K562 (cell line): ENCODE results near the gene CTSW. TPM values are rescaled to one million over a fixed set of nuclear protein-coding genes. Genes with fewer than 3 reads are reported as not detected.

Experiments
- ATAC-seq: fragments of 200-7000 bp; cut with Tn5 transposase; 3 replicates; pipeline ENCODE4 v1.9.1; 2020; ENCODE audit warnings: moderate library complexity
- BruUV-seq: library from RNA; stranded (reverse); fragments of 400-500 nt; replicated peaks from 2 replicates; lab custom pipeline; 2021; lab: Mats Ljungman, UMichigan
- CTCF ChIA-PET: fragments of 300-600 bp; formaldehyde crosslinking; extraction: SDS; loops from one replicate; lab custom pipeline; 2021; ENCODE audit warnings: low intra/inter-chr PET ratio; lab: Yijun Ruan, JAX
- POLR2A ChIA-PET: fragments of 300-600, 350-650 bp; sonication (Branson Sonifier 250); formaldehyde crosslinking; extraction: SDS; loops from one replicate; lab custom pipeline; 2021; ENCODE audit warnings: antibody characterized with exemption, inconsistent platforms; lab: Yijun Ruan, JAX
- DNase-seq, 4 experiments: peaks; one replicate each; pipeline versions ENCODE4 v3.0.0 to v3.0.0-alpha.2; 2011 to 2018; ENCODE audit warnings: low spot score in 3 of 4, mixed read lengths in 3 of 4; ENCODE audit errors: extremely low read depth in 1 of 4
- FAIRE-seq: peaks from 2 replicates; lab custom pipeline; 2011; peaks lifted over from hg19 to GRCh38; lab: Jason Lieb, UNC
- H2AFZ ChIP-seq: 2 replicates; pipeline ENCODE4 v1.6.0; 2011; ENCODE audit warnings: low read depth, low read length, control low read depth, inconsistent platforms
- H3K27ac ChIP-seq: fragments of 200-600 bp; 3 replicates; pipeline ENCODE4 v1.8.0; 2011; ENCODE audit warnings: low read depth, mild to moderate bottlenecking, control low read depth, inconsistent platforms, low read length, moderate library complexity, mixed read lengths; ENCODE audit errors: extremely low read depth
- H3K27me3 ChIP-seq, 2 experiments: fragments of 300-600 bp in 1 of 2; 2 replicates in 1 of 2; 3 replicates in 1 of 2; pipeline versions ENCODE4 v1.6.0 to v1.8.0; 2011; ENCODE audit warnings: inconsistent platforms in 2 of 2, low read length in 2 of 2, mild to moderate bottlenecking in 1 of 2, mixed read lengths in 1 of 2, moderate library complexity in 1 of 2; ENCODE audit not compliant: control insufficient read depth in 2 of 2, insufficient read depth in 2 of 2
- H3K36me3 ChIP-seq: fragments of 300-600 bp; 3 replicates; pipeline ENCODE4 v1.8.0; 2011; ENCODE audit warnings: mild to moderate bottlenecking, low read length, inconsistent platforms; ENCODE audit not compliant: control insufficient read depth, insufficient read depth
- H3K4me1 ChIP-seq, 2 experiments: fragments of 200-600 bp in 1 of 2; replicated peaks in 1 of 2; 2 replicates in 1 of 2; 3 replicates in 1 of 2; pipeline versions ENCODE4 v1.5.1 to v1.8.0; 2011; ENCODE audit warnings: inconsistent platforms in 2 of 2, low read length in 2 of 2, mild to moderate bottlenecking in 1 of 2, mixed read lengths in 1 of 2, moderate library complexity in 1 of 2; ENCODE audit not compliant: control insufficient read depth in 2 of 2, insufficient read depth in 2 of 2
- H3K4me2 ChIP-seq: 2 replicates; pipeline ENCODE4 v1.6.1; 2011; ENCODE audit warnings: low read length, control low read depth, inconsistent platforms, mixed read lengths; ENCODE audit not compliant: insufficient read depth
- H3K4me3 ChIP-seq: fragments of 200-600 bp; sonication (generic), shearing (Covaris generic); 2 replicates; pipeline ENCODE4 v1.5.1; 2016; ENCODE audit warnings: control low read depth, inconsistent platforms
- H3K79me2 ChIP-seq: fragments of 200-600 bp; 3 replicates; pipeline ENCODE4 v1.8.0; 2011; ENCODE audit warnings: low read length, inconsistent platforms; ENCODE audit not compliant: control insufficient read depth, insufficient read depth
- H3K9ac ChIP-seq, 2 experiments: 2 replicates each; pipeline versions ENCODE4 v1.6.0 to v1.6.1; 2011; ENCODE audit warnings: low read depth in 2 of 2, low read length in 2 of 2, control low read depth in 1 of 2, inconsistent platforms in 1 of 2, mild to moderate bottlenecking in 1 of 2, mixed read lengths in 1 of 2; ENCODE audit not compliant: insufficient read depth in 1 of 2
- H3K9me1 ChIP-seq: one replicate; pipeline ENCODE4 v1.6.0; 2011; ENCODE audit warnings: inconsistent platforms, mild to moderate bottlenecking, low read length, moderate library complexity; ENCODE audit not compliant: control insufficient read depth, insufficient read depth
- H3K9me3 ChIP-seq: replicated peaks from 2 replicates; pipeline ENCODE4 v1.5.1; 2011; ENCODE audit warnings: low read depth, low read length, inconsistent platforms; ENCODE audit not compliant: control insufficient read depth, insufficient read depth
- H4K20me1 ChIP-seq: replicated peaks from 2 replicates; pipeline ENCODE4 v1.6.1; 2011; ENCODE audit warnings: low read length, inconsistent platforms, mixed read lengths; ENCODE audit not compliant: control insufficient read depth, insufficient read depth
- CBFA2T2 ChIP-seq: fragments of 450-650 bp; conservative IDR thresholded peaks from 2 replicates; pipeline ENCODE4 v1.6.1; 2017; ENCODE audit warnings: mild to moderate bottlenecking
- CREB1 ChIP-seq, 2 experiments: sonication (generic) in 1 of 2; formaldehyde crosslinking in 1 of 2; IDR thresholded peaks; 2 replicates each; pipeline versions ENCODE4 v1.6.1 to v1.8.0; 2012 to 2022; ENCODE audit warnings: inconsistent platforms in 1 of 2, mild to moderate bottlenecking in 1 of 2, missing genetic modification reagents in 1 of 2, moderate library complexity in 1 of 2
- CTBP1 ChIP-seq: fragments of 450-650 bp; IDR thresholded peaks from 2 replicates; pipeline ENCODE4 v1.6.1; 2016; ENCODE audit warnings: borderline replicate concordance
- E2F6 ChIP-seq, 2 experiments: IDR thresholded peaks; 2 replicates each; pipeline ENCODE4 v1.6.1; 2011; ENCODE audit warnings: borderline replicate concordance in 1 of 2, control low read depth in 1 of 2, low read depth in 1 of 2, low read length in 1 of 2, mild to moderate bottlenecking in 1 of 2, mixed read lengths in 1 of 2, moderate library complexity in 1 of 2; ENCODE audit not compliant: insufficient read depth in 1 of 2, insufficient read length in 1 of 2, poor library complexity in 1 of 2, severe bottlenecking in 1 of 2; ENCODE audit errors: extremely low read depth in 1 of 2
- EP300 ChIP-seq: IDR thresholded peaks from 2 replicates; pipeline ENCODE4 v1.6.1; 2012; ENCODE audit warnings: low read length, improper control_type of control experiment
- HDAC2 ChIP-seq: fragments of 450-650 bp; IDR thresholded peaks from 2 replicates; pipeline ENCODE4 v1.6.1; 2016; ENCODE audit warnings: mild to moderate bottlenecking
- MTA2 ChIP-seq: fragments of 450-650 bp; IDR thresholded peaks from 2 replicates; pipeline ENCODE4 v1.6.1; 2016; ENCODE audit warnings: low read depth
- TBP ChIP-seq: optimal IDR thresholded peaks from 2 replicates; pipeline ENCODE3; 2011; ENCODE audit warnings: low read depth, low read length, improper control_type of control experiment
- ZBTB40 ChIP-seq, 2 experiments: fragments of 450-650 bp in 1 of 2; sonication (generic) in 1 of 2; formaldehyde crosslinking in 1 of 2; IDR thresholded peaks; 2 replicates each; pipeline versions ENCODE4 v1.7.1 to v1.9.0; 2016 to 2022; ENCODE audit warnings: inconsistent platforms in 1 of 2, mild to moderate bottlenecking in 1 of 2, missing genetic modification reagents in 1 of 2
- ZKSCAN1 ChIP-seq: fragments of 150-350 bp; IDR thresholded peaks from 2 replicates; pipeline ENCODE4 v1.6.1; 2016; ENCODE audit warnings: low read depth, low read length
- WGBS: fragments of 100-300 bp; shearing (Covaris generic); methylation state at CpG from one replicate; pipeline ENCODE4 v1.1.6; 2016; ENCODE audit warnings: low coverage, mixed read lengths; ENCODE audit not compliant: insufficient coverage; ENCODE audit errors: missing lambda C conversion rate; 5-methylcytosine and 5-hydroxymethylcytosine counted together
- in situ Hi-C: fragments of 300-500 bp; cut with MboI; formaldehyde crosslinking; loops from 4 replicates; pipeline ENCODE4 v1.15.0; 2018; ENCODE audit warnings: inconsistent platforms, mixed read lengths
- intact Hi-C: fragments of 100-400 bp; cut with micrococcal nuclease; formaldehyde crosslinking; loops from 2 replicates; pipeline ENCODE4 v1.14.2; 2022
- polyA plus RNA-seq, 8 experiments: library from polyadenylated mRNA; depleted of rRNA in 4 of 8; stranded (reverse) in 5 of 8; unstranded in 3 of 8; fragments of >200 nt; fragmentation: Nextera tagmentation in 2 of 8; fragmentation: Illumina TruSeq in 1 of 8; extraction: Ambion mirVana in 2 of 8; extraction: Trizol in 1 of 8; gene quantifications; 2 replicates each; pipeline versions ENCODE4 v1.2.1 to v1.2.3, GENCODE V29; 2011 to 2014; ENCODE audit warnings: inconsistent platforms in 1 of 8, missing spikeins in 1 of 8
- total RNA-seq, 7 experiments: library from RNA; depleted of rRNA in 6 of 7; stranded (reverse); fragments of >200 nt in 6 of 7; fragmentation: Illumina TruSeq in 2 of 7; extraction: Trizol in 2 of 7; gene quantifications; 2 replicates each; pipeline versions ENCODE4 v1.2.1 to v1.2.3, GENCODE V29; 2011 to 2021; ENCODE audit warnings: low replicate concordance in 1 of 7

CTSW gene
- total and polyA plus RNA-seq, 9 of the 15 experiments (the other 6 are each of a cell fraction or from before 2014, with no cell fraction given): 0.04 TPM; not detected in 8

- no peaks in the 10 kb centered on the region for H3K79me2 ChIP-seq
- FAIRE-seq (peak; percentile 91), DNase-seq (peak; percentile 92 to 98 (median 97)), ATAC-seq (peak; percentile 86)
- no peaks in the 10 kb centered on the region for H4K20me1 ChIP-seq
- ChIA-PET POLR2A (interaction anchor here (0.5 to 1.4 kb wide), 14 partner anchors 8 to 450 kb away, joined by 3 to 13 read pairs (median 4); partner anchors contain the start of genes CCDC85B, FIBP, FOSL1 and MUS81), CTCF (no interaction called here)
- H3K27me3 ChIP-seq: no peaks in the 10 kb centered on the region
- peak overlapping the region; percentile 97 for H2AFZ ChIP-seq
- H3K4me3 ChIP-seq: peak overlapping the region; percentile 46
- no peaks in the 10 kb centered on the region for H3K9me3 ChIP-seq
- peak overlapping the region; percentile 73 for H3K27ac ChIP-seq
- peak overlapping the region; percentile 59 to 92 for H3K9ac ChIP-seq
- WGBS: 10% methylated on average over 43 of the region's 54 CpGs
- H3K4me1 ChIP-seq: peaks cover 11 to 42% of the 10 kb centered on the region in 2 experiments
- H3K9me1 ChIP-seq: no peaks in the 10 kb centered on the region
- H3K4me2 ChIP-seq: peak overlapping the region; percentile 97
- no peaks in the 10 kb centered on the region for H3K36me3 ChIP-seq
- TSS peak; percentile 87 for BruUV-seq
- intact Hi-C loops (no loop called here), in situ Hi-C loops (no loop called here)
- TF ChIP-seq TBP (peak; percentile 27), CBFA2T2 (peak; percentile 53), CTBP1 (peak; percentile 77), HDAC2 (peak; percentile 52; the same call in 1 of the 2 replicates), E2F6 (IDR thresholded peaks at IDR 0.05; ENCODE audit: borderline replicate concordance in 1 of 2, extremely low read depth in 1 of 2, insufficient read depth in 1 of 2, insufficient read length in 1 of 2, low read depth in 1 of 2, low read length in 1 of 2, poor library complexity in 1 of 2, severe bottlenecking in 1 of 2) (peak; percentile 28 to 76), EP300 (no peak), CREB1 (IDR thresholded peaks at IDR 0.05) (0 out of 2 replicates have a peak, but pooled peaks have one; percentile 46), CREB1 (CRISPR knock-in tag; IDR thresholded peaks at IDR 0.05) (no peak; the same call in 1 of the 2 replicates), ZKSCAN1 (no peak), MTA2 (no peak), ZBTB40 (IDR thresholded peaks at IDR 0.05) (0 out of 2 replicates have a peak, but pooled peaks have one; percentile 60), ZBTB40 (CRISPR knock-in tag; IDR thresholded peaks at IDR 0.05) (no peak)
Measured at GRCh38 chr11:65873318-65874156, 6.1 kb upstream of the CTSW start.
